SHP77 (cell line): Measurements from ENCODE around the gene TNFAIP6.
"Not testable (repeated sequence)": the region's sequence is repeated elsewhere in the genome, so short reads cannot be mapped to it uniquely, and the experiment has no call there.

Source experiments
- DNase-seq, 2 experiments: peaks; one replicate each; lab custom pipeline; 2025; lab: John Stamatoyannopoulos, UW

Gene TNFAIP6, protein sequence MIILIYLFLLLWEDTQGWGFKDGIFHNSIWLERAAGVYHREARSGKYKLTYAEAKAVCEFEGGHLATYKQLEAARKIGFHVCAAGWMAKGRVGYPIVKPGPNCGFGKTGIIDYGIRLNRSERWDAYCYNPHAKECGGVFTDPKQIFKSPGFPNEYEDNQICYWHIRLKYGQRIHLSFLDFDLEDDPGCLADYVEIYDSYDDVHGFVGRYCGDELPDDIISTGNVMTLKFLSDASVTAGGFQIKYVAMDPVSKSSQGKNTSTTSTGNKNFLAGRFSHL

DNA sequence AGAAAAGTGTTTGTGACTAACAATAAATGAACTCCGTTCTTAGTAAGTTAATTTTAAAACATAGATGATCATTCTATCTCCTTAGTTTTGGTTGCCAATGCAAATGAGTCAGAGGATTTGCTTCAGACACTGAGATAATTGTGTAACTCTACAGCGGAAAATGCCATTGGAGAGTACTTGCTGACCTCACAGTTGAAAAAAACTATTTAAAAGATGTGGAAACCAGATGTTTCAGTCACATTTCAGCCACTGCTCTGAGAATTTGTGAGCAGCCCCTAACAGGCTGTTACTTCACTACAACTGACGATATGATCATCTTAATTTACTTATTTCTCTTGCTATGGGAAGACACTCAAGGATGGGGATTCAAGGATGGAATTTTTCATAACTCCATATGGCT is at the start of gene TNFAIP6:
Gene TNFAIP6 (plus strand): TSS at position 234 of the 400 bp plus-strand sequence. CDS start 75 bp downstream, at position 309.
- no peak for DNase-seq

DNA sequence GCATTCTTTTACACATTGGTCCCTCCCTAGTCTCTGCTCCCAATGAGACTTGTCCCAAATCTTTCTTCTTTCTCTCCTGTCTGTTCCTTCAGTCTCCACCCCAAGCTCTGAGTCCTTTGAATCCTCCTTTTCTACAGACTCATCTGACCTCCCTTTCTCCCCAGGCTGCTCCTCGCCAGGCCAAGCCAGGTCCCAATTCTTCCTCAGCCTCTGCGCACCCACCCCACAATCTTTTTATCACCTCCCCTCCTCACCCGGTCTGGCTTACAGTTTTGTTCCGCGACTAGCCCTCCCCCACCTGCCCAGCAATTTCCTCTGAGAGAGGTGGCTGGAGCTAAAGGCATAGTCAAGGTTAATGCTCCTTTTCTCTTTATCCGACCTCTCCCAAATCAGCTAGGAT is 47.1 kb upstream of the TNFAIP6 start:
- DNase-seq: not testable (repeated sequence)

DNA sequence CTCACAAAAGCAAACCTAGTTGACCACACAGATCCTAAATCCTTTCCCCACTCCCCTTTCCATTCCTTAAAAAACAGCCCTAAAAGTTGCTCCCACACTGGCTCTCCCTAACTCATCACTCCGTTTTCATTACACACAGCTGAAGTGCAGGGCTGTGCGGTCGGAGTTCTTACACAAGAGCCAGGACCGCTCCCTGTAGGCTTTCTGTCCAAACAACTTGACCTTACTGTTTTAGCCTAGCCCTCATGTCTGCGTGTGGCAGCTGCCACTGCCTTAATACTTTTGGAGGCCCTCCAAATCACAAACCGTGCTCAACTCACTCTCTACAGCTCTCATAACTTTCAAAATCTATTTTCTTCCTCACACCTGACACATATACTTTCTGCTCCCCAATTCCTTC is 45.0 kb upstream of the TNFAIP6 start:
- not testable (repeated sequence) for DNase-seq

DNA sequence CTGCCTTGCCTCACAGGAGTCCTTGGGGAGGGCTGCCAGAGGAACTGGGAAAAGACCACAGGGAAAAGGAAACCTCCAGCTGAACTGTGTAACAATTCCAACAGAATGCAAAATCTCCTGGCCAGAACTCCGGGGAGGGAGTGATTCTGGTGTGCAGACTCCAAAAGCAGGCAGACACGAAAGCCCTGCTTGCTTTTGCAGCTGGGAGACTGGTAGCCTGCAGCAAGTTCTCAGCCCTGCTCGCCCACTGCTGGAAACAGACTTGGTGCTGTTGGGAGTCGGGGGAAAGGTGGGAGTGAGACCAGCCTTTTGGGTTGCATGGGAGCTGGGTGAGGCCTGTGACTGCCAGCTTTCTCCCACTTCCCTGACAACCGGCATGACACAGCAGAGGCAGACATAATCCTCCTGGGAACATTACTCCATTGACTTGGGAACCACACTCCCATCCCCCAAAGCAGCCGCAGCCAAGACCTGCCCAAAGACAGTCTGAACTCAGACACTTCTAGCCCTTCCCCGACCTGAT is 42.0 kb upstream of the TNFAIP6 start:
- no peak for DNase-seq

DNA sequence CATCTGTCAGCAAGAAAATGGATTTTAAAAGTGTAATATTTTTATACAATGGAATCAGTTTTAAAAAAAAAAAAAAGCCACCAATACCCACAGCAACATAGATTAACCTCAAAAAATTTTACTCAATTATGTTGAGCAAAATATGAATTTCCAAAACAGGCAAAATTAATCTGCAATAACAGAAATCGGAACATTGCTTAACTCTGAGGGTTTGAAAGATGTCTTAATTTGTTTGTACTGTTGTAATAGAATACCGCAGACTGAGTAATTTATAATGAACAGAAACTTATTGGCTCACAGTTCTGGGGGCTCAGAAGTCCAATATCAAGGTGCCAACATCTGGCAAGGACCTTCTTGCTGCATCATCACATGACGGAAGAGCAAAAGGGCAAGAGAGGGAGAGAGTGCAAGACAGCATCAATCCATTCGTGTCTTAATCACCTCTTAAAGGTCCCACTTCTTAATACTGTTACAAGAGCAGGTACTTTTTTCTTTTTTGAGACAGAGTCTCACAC is 31.8 kb upstream of the TNFAIP6 start:
- no peak for DNase-seq

DNA sequence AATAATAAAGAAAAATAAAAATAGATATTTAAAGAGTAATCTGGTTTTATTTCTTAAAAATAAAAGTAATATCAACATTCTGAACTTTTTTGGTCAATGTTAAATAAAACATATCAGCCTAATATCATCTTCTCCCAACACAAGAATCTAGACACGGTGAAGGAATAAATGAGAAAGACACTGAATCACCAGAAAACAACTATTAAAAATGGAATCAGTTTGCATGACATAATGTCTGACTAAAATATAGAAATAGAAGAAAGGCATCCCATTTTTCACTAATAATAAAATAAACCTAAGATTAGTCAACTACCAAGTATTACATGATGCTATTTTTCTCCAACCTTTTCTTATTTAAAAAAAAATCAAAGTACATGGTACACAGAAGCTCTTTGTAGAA is 30.8 kb upstream of the TNFAIP6 start:
- no peak for DNase-seq

DNA sequence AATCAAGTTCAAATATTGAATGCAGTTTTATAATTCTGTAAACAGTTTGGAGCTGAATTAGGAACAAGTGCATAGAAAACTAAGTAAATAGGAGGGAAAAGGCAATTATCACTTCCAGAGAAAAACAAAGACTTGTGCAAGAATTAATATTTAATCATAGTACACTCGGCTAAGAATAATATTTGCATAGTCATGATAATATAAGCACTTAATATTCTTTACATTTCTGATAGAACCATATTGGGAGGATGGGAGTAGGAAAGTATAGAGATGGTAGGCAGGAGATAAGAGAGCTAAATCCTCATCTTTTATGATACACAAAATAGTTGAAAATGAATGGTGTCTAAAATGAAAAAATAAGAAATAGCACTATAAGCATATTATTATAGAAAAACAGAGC is 27.4 kb upstream of the TNFAIP6 start:
- no peak for DNase-seq

DNA sequence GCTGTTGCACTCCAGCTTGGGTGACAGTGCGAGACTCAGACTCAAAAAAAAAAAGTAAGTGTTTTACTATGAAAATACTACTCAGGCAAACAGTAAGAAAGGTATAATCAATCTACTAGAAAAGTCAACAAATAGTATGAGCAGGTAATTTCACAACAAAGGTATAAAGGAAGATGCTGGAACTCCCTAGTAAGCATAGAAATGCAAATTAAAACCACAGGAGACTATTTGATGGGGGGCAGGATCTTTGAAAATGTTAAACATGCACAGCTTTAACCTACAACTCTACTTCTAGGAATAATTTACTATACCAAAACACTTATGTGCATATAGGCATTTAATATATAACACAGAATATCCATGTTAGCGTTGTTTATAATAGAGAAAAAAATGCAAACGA is 24.3 kb upstream of the TNFAIP6 start:
- no peak for DNase-seq

DNA sequence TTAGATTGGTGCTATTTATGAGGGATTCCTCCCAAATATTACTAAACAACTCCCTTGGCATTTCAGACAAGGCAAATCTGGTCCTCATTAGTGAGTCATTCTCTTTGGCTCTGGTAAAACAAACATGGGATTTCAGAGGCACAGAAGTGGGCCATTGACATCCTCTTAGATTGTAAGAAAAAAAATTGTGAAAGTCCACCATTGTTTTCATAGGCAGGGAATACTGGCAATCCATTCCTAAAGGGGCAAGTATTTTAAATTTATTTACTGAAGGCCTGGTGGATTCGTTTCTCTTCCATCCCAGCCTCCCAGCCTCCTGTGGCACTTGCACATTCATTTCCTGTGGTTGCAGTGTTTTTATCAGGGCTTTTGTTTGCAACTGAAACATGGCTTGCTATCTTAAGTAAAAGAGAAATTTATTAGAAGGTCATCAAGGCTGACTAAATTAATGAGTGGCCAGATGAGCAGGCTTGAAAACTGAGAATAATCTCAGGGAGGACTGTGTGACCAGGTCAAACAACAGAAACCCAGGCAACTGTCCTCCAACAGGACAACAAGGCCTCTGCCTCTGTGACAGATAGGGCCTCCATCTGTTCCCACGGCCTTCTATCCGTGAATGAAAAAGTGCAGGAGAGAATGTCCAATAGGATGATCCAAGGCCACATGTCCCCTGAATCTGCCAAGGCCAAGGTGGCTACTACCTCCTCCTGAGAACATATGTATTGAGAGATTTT is 23.1 kb upstream of the TNFAIP6 start:
- DNase-seq: no peak

DNA sequence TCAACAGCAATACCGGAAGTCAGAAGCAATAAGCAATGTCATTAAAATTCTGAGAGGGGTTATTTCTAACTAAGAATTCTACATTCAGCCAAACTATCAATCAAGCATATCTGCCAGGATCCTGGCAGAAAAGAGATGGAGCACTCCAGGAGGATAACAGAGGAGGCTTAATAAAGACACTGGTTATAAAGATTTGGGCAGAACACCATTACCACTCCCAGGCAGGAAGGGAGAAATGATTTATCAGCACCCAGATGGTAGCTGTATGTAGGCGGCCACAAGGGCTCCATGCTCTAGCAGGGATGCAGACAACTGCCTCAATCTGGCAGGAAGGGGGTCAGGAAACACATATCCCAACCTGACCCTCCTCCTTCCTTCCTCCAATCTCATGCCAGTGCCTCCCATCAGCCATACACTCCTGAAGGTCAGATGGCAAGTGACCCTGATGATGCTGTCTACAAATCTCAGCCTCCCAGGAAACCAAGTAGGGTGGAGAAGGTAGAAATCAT is 20.5 kb upstream of the TNFAIP6 start:
- DNase-seq: no peak

DNA sequence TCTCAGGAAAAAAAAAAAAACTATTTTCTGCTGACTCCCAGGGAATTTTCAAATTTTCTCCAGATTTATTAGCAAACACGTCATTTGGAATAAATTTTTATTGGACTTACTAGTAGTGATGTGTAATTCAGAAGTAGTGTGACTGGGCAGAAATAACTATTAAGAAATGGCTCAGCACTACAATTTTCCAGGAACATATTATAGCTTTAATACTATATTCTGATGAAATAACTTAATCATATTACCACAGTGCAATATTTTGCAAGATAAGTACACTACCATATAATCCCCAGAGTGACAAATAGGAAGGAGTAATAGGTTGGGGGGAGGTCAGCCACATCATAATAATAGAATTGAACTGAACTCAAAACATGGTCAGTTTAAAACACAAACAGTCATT is 19.7 kb upstream of the TNFAIP6 start:
- no peak for DNase-seq

DNA sequence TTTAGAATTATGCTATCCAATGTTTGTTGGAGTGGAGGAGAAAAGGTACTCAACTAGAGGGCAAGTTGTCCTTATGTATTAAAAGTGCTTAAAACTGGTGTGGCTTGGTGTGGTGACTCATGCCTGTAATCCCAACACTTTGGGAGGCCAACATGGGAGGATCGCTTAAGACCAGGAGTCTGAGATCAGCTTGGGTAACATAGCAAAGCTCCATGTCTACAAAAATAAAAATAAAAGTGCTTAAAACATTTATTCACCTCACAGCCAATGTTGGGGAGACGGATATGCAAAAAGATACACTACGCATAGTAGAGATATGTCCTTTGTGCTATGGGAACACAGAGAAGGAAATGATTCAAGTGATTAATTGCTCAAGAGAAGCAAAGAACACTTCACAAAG is 19.3 kb upstream of the TNFAIP6 start:
- DNase-seq: no peak

DNA sequence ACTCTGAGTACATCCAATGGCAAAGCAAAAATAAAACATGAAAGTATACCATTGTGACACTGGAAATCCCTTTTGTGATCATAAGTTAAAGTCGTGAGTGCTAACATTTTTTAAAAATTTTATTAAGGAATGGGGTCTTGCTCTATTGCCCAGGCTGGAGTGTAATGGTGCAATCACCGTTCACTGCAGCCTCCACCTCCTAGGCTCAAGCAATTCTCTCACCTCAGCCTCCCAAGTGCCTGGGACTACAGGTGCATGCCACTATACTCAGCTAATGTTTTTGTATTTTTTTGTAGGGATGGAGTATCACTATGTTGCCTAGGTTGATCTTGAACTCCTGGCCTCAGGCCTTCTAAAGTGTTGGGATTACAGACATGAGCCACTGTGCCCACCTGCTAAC is 14.3 kb upstream of the TNFAIP6 start:
- no peak for DNase-seq

DNA sequence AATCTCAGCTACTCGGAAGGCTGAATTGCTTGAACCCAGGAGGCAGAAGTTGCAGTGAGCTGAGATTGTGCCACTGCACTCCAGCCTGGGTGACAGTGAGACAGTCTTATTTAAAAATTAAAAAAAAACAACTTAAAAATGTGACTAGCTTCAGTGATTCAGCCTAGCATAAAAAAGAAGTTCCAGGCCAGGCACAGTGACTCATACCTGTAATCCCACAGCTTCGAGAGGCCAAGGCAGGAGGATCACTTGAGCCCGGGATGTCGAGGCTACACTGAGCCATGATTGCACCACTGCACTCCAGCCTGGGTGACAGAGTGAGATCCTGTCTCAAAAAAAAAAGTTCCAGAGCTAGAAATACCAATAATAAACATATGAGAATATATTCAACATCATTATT is 13.2 kb upstream of the TNFAIP6 start:
- DNase-seq: not testable (repeated sequence)

DNA sequence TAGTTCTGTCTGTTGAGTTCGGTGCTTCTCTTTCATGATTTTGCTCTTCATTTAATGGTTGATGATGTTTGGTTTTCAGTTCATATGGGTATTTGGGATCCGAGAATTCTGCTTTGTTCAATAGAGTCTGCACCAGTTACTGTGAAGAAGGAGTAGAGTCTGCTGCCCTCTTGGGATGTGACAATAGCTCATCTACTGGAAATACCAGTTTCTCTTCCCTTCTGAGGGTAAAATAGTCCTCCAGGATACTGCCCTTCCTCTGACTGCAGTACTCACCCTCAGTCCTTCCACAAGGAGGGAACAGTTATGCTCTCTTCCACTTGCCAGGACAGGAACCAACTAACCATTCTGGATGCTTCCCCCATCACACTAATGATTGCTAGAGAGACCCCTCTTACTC is 12.5 kb upstream of the TNFAIP6 start:
- DNase-seq: no peak

DNA sequence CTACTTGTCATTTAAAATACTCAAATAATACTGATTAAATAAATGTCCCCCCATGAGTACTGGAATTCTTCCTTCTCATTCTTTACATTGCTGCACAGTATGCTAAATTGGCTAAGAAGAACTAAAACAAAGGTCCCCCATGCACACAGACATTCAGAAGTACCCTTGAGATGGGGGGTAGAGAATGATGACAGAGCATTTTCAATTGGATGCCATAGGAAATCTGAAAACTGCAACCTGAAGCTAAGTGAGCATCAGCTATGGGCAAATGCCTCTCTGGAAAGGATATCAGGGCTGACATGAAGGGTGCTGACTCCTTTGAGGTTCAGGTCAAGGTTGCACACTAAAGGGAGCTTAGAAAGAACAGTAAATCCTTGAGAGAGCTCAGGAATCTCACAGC is 10.1 kb upstream of the TNFAIP6 start:
- DNase-seq: no peak

DNA sequence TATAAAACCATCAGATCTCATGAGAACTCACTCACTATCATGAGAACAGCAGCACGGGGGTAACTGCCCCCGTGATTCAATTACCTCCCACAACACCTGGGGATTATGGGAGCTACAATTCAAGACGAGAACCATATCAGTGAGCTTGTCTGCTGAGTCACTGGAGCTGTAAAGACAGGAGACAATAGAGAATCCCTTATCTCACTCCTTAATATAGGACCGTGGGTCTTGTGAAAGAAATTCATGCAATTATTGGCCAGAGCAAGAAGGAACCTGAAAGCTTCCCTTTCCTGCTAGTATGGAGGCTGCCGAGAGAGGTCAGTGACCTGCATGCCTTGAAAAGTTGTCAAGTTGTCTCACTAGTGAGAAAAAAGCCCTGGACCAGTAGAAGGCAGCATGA is 9.5 kb upstream of the TNFAIP6 start:
- DNase-seq: no peak

DNA sequence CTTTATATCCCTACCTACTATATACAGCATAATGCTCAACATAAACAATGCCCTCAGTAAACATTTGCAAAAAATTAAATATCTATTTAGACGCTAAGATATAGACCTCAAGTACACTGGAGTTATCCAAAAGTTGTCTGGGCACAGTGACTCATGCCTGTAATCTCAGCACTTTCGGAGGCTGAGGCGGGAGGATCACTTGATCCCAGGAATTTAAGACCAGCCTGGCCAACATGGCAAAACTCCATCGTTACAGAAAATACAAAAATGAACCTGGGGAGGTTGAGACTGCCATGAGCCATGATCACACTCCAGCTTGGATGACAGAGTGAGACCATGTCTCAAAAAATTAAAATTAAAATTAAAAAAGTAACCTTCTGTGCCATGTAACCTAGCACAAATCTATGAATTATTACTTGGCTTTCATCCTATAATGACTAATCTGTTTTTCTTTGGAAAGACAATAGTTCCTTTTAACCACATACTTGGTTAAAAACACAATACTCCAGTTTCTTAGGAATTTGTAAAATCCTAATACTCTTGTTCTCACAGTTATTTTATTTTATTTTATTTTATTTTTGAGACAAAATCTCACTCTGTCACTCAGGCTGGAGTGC is 6.7 kb upstream of the TNFAIP6 start:
- no peak for DNase-seq

DNA sequence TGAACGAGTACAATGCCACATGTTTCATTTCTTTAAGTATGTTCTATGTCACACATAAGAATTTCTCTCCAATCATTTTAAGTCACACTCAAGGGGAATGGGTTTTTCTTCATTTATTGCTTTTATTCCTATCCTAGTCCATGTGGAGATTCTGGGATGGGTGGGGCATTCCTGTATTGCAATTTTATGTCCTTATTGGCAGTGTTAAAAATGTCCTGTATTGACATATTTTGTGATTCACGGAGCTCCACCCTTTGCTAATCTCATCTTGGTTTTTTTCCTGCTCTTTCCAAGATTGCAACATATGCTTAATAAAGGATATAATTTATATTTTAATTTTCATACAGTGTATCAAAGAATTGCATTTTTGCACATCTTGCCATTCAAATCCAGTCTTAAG is 3.4 kb upstream of the TNFAIP6 start:
- no peak for DNase-seq

DNA sequence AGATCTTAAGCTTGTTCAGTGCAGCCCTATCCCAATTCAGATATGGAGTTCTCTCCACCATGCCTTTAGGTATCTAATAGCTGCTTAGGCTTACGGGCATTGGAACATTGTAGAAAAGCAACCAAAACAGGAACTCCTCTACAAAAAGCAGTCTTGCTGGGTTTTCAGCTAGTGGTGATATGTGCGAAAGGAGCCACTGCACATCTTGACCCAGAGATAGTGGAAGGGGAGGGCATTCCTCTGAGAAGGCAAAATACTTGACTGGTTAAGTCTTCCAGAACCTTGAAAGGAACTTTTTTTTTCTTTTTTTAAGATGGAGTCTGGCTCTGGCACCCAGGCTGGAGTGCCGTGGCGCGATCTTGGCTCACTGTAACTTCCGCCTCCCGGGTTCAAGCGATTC is 2.6 kb upstream of the TNFAIP6 start:
- DNase-seq: no peak

DNA sequence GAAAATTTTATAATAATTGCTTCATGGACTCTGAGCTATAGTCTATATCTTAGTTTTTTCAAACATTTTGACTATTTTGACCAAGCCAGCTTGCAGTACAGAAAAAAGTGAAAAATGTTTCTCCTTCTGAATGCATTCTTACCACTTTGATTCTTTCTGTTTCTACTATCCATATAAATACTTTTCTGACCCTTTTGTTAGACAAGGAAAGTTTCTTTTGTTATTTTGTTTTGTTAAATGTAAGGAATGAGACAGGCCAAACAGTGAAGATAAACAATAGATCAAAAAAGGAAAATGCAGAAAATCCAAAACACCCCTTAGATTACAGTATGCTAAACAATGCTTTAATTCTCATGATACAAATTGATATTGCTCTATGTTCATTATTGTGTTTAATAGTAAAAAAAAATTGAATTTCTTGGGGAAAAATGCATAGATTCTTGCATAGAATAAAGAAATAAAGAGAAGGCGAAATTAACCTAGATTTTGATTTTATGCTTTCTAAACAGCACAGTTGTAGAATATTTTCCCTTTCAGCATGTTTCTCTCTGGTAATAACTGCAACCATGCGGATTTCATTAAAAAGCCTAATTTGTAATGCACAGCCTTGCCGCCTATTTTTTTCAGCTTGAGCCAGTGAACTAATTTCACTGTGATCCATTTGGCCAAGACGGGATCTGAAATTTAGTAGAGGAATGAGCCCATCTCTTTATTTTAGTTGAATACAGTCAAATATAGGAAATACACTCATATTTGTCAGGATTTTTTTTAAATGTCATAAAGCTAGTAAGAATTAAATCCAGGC is 976 bp downstream of the TNFAIP6 start:
- no peak for DNase-seq
